Femur (tissue), 1 donor: Measurements from ENCODE around the gene EMCN.
"Not testable (repeated sequence)": the region's sequence is repeated elsewhere in the genome, so short reads cannot be mapped to it uniquely, and the experiment has no call there.

Experiments used
- DNase-seq: peaks from one replicate; pipeline ENCODE4 v3.0.0-alpha.2; 2017

Gene EMCN, protein sequence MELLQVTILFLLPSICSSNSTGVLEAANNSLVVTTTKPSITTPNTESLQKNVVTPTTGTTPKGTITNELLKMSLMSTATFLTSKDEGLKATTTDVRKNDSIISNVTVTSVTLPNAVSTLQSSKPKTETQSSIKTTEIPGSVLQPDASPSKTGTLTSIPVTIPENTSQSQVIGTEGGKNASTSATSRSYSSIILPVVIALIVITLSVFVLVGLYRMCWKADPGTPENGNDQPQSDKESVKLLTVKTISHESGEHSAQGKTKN

DNA sequence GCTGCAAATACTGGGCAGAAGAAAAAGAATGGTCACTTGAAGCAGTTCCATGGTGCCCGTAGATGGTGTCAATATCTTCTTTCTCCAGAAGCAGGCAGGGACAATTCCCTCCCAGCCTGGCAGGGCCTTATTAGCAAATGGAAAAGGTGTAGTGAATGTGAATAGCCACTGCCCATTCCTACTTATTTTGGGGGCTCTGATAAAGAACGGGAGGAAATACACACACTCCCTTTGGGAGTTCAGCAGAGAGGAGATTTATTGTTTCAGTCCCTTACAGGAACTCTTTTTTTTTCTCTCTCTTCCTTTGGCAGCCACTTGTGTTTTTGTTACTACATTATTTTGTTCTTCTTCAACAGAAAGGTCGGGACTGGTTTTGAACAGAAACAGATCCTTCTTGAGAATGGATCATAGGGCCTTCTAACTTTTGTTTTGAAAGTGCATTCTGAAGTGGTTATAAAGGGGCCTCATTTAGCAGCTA is at the start of gene EMCN:
Gene EMCN (minus strand): TSS at position 159 of the 478 bp plus-strand sequence. CDS start 108 bp downstream, at position 51.
- peak; percentile 21 for DNase-seq

DNA sequence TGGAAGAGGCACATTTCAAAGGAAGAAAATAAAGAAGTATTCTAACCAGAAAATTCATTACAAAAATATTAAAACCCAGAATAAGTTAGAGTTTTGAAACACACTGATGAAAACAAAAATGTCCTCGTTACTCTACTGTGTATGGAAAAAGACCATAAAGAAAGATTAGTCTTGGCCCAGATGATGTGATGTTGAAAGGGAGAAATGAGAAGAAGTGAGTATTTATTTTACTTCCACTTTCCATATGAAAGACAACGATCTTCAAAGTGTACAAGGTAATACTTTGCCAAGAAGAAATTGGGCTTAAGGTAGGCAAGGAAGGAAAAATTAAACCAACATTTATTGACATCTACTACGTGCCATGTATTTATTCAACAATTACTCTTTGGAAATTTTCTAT is 48.6 kb upstream of the EMCN start:
- no peak for DNase-seq

GRCh38 chr4:100557306-100557705 is 39.5 kb upstream of the EMCN start:
- DNase-seq = no peak

- DNase-seq = no peak
Observed at GRCh38 chr4:100555611-100556337, 38.0 kb upstream of the EMCN start.

DNA sequence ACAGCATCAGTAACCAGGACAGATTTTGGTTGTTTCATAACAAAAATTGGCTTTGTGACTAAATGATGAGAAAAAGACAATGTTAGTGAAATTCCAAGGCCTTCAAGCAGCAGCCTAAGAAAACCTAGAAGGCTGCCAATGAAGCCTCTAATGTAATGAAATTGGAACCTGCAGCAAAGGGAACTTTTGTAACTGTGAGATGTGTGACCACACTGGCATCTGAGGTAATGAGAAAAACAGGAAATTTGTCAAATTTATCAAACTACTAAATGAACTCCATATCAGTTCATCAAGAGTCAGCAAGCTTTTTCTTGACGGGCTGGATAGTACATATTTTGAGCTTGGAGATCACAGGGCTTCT is 30.4 kb upstream of the EMCN start:
- no peak for DNase-seq

DNA sequence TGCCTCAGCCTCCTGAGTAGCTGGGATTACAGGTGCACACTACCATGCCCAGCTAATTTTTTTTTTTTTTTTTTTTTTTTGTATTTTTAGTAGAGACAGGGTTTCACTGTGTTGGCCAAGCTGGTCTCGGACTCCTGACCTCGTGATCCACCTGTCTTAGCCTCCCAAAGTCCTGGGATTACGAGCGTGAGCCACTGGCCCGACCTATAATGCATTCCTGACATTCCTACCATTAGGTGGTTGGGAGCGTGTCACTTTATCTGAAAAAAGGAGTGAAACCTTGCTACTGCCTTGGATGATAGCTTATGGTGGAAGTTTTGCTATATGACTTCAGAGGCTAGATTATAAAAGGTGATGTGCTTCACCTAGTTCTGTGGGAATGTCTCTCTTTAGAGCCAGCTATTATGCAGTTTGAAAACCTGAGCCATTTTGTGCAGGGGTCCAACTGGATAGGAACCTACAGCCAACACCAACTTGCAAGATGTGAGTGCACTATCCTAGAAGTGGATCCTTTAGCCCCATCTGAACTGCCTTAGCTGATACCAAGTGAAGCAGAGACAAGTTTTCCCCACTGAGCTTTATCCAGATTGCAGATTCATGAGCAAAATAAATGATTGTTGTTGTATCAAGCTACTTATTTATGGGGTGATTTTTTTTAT is 29.8 kb upstream of the EMCN start:
- no peak for DNase-seq

DNA sequence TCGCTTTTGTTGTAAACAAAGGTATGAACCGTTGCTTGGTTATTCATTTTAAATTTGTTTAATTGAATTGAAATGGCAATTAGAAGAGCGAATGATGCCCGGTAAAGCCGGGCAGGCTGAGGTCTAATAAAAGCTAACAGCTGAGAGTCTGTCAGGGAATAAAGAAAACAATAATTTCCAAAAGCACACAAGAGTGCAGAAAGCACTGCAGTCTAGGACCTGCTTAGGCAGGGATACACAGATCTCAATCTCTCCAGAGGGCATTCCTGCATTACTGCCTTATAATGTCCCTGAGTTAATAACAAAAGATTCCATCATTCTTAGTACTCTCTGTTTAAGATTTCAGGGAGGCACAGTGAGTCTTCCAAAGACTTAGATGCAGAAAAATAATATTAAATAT is 27.6 kb upstream of the EMCN start:
- no peak for DNase-seq

DNA sequence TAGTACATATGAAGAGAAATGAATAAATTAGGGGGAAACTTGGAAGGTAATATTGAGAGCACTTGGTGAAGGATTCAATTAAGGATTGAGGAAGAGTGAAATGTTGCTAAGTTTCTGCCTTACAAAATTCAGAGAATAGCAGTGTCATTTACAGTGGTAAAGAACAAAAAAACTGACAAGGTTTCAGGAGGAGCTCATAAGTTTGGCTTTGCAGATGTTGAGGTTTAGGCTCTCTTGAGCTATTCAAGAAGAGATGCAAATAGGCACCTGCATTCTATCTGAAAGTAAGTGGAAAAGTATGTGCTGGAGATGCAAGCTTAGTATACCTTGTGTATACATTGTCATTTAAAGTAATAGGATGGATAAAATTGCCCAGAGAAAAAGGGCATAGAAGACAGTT is 22.3 kb upstream of the EMCN start:
- DNase-seq = no peak

DNA sequence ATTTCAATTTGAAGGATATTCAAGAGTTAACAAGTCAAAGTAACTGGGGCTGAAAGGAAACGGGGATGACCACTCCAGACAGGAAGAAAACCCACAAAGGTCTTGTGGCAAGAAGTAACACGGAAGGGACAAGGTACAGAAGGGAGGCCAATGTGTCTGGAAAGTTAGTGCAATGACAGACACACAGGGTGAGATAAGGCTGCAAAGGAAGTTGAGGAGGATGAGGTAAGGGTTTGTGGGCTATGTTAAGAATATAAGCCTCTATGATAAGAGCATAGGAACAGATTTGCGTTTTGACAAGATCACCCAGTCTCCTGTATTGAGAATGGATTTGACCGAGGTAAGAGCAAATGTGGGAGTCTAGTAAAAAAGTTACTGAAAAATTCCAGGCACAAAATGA is 21.9 kb upstream of the EMCN start:
- no peak for DNase-seq

- DNase-seq = no peak
Observed at GRCh38 chr4:100533741-100534140, 15.9 kb upstream of the EMCN start.

- DNase-seq = not testable (repeated sequence)
Observed at GRCh38 chr4:100530161-100530560, 12.3 kb upstream of the EMCN start.

GRCh38 chr4:100525686-100526085 is 7.9 kb upstream of the EMCN start:
- DNase-seq = no peak

DNA sequence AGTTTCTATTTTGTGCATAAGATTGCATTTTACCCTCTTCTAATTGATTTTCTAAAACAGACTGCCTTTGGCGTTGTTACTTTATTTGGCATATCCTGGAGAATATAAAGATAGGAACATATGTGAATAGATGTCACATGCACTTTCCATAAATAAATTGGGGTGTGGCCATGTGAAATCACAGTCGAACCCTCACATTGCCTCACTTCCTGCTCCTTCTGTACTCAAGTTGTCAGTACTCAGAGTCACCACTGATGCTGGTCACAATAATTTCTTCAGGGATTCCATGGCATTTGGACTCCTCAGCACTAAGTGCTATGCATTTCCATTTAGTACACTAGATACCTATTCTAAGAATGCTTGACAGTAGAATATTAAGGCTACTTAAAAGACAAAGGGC is 1.4 kb upstream of the EMCN start:
- no peak for DNase-seq

DNA sequence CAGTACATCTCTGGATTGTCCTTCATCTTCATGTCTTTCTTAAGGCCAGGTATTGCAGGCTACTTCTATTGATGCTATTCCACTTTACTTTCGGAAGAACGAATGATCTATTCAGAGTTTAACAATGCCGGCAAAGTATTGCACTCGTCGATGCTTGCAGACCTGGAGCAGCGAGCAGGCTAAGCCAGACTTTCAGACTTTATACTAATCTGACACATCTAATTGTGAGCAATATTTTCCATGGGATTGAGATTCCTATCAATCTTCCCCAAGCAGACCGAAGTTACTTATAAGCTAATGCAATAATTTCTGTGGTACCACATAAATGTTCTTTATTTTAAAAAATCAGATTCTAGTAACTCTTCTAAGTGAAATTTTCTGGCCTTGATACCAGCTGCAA is 1.6 kb downstream of the EMCN start:
- no peak for DNase-seq

DNA sequence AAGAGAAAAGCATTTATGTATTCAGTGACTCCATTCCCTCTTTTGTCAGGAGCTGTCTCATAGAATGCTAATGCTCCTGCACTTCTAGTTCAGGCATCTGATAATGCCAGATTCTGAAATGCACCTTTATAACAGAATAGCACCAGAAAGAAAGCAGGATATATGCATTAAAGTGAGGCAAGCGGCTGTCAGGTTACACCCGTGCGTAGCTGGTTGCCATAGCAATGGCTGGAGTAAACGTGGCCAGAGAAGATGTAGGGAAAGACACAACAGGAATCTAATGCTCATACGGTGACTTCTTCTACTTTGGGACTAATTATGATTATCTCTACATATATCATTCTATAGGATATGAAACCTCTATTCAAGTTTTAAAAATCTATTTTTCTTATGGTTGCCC is 5.9 kb downstream of the EMCN start:
- DNase-seq = peak; percentile 20

DNA sequence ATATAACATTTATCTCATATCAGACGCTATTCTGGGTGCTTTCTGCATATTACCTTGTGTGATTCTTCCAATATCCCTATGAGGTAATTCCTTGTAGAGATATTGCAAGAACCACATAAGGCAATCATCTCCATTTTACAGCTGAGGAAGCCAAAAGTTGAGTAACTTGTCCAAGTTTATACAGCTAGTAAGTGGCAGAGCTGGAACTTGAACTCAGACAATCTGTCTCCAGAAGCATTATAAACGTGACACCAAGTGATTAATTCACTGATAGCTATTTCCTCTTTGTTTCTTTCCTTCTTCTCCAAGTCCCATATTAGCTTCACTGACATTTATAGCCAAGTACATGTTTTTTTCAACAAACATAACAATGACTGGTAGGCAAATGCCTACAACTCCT is 7.3 kb downstream of the EMCN start:
- no peak for DNase-seq

DNA sequence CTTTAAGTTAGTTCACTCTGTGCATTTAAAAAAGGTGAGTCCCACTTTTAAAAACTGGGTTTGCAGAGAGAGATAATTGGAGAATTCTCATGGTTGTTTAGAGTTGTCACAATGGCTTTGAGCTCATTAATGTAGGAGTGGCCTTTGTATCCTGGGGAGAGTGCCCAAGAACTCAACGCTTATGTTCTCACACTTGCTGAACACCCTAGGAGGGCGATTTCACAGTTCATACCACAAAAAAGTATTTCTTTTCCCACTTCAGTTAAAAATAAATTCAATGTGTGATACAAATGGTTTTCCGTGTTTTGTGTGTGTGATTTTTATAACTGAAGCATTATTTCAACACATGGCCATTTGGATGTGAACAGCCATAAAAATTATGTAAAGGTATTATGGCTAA is 8.4 kb downstream of the EMCN start:
- DNase-seq = no peak

- DNase-seq = no peak
Observed at GRCh38 chr4:100508691-100509090, 9.1 kb downstream of the EMCN start.

GRCh38 chr4:100504086-100504874 is 13.5 kb downstream of the EMCN start:
- no peak for DNase-seq

- no peak for DNase-seq
Observed at GRCh38 chr4:100497791-100498190, 20.0 kb downstream of the EMCN start.

- no peak for DNase-seq
Observed at GRCh38 chr4:100495074-100495473, 22.7 kb downstream of the EMCN start.

- no peak for DNase-seq
Observed at GRCh38 chr4:100494166-100494565, 23.7 kb downstream of the EMCN start.

- no peak for DNase-seq
Observed at GRCh38 chr4:100493756-100494155, 24.1 kb downstream of the EMCN start.
